Measurements from ENCODE around the gene RFPL2.

GRCh38 chr22:32248276-32248675 is 43.4 kb upstream of the RFPL2 start:
- TF ChIP-seq CTCF (IDR thresholded peaks at IDR 0.05) (no peak), POLR2AphosphoS5 (IDR thresholded peaks at IDR 0.05) (no peak), POLR2A (IDR thresholded peaks at IDR 0.05) (no peak), EP300 (IDR thresholded peaks at IDR 0.05) (no peak)
